ENCODE results near the gene GRID1. TPM values are rescaled to one million over a fixed set of nuclear protein-coding genes. Genes with fewer than 3 reads are reported as not detected.

GRID1 gene
- total RNA-seq, 2 donors from 2014 or later, result 0.27 to 0.85 TPM

DNA sequence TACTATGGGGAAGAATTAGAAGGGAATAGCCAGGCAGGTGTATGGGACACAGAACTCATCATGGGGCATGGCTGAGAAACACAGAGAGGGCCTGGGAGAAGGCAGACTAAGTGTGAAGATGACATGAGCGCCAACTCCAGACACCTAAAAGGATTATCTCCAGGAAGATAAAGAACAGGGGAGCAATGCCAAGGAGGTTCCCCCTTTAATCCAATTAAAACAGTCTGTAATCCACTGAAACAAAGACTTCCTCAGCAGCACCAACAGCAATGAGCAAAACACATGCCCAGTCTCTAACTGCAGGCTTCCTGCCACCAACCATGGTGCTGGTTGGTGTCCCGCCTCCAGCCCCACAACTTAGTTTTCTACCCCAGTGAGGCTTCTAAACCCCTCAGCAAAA lies 108.9 kb downstream of the GRID1 start:
- no peak for ATAC-seq (ENCODE audit: insufficient number of reproducible peaks, low FRiP score, low read depth)
- no peaks in the 10 kb centered on the region for H3K4me1 ChIP-seq (ENCODE audit: control insufficient read depth in 1 of 2, low read depth in 2 of 2)
- no peak overlapping the region for H3K4me3 ChIP-seq
- no peaks in the 10 kb centered on the region for H3K36me3 ChIP-seq
- no peak for DNase-seq (ENCODE audit: low spot score)
- H3K27ac ChIP-seq, result no peak overlapping the region
- no peaks in the 10 kb centered on the region for H3K27me3 ChIP-seq (replicated peaks; ENCODE audit: insufficient read depth)
- TF ChIP-seq, protein P1, sequence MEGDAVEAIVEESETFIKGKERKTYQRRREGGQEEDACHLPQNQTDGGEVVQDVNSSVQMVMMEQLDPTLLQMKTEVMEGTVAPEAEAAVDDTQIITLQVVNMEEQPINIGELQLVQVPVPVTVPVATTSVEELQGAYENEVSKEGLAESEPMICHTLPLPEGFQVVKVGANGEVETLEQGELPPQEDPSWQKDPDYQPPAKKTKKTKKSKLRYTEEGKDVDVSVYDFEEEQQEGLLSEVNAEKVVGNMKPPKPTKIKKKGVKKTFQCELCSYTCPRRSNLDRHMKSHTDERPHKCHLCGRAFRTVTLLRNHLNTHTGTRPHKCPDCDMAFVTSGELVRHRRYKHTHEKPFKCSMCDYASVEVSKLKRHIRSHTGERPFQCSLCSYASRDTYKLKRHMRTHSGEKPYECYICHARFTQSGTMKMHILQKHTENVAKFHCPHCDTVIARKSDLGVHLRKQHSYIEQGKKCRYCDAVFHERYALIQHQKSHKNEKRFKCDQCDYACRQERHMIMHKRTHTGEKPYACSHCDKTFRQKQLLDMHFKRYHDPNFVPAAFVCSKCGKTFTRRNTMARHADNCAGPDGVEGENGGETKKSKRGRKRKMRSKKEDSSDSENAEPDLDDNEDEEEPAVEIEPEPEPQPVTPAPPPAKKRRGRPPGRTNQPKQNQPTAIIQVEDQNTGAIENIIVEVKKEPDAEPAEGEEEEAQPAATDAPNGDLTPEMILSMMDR (IDR thresholded peaks at IDR 0.05), result no peak
- H3K9me3 ChIP-seq, result no peaks in the 10 kb centered on the region

DNA sequence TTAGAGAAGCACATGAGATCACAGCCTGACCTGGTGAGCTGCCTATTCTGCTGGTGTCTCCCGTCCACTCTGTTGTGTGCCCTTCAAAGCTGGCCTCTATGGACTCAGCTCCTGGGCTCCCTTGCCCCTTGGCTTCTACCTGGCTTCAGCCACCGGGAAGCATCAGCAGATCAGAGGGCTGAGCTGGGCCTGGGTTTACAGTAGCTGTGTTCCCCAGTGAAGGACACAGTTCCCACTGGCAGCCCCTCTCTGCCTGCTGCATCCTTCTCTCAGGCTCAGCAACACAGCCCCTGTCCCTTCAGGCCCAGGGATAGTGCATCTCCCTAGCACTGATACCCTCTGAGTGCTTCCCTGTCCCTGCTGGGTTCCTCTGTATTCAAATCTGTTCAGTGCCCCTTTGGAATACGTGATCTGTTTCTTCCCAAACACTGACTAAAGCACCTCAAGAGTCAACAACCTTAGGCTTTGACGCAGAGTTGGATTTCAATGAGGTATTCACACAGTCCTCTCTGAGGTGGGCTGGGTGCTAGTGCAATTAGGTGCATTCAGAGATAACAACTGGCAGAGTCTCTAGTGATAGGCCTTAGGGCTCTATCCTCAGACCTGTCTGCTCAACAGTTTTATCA lies 109.8 kb downstream of the GRID1 start:
- DNase-seq (ENCODE audit: low spot score) (no peak), ATAC-seq (ENCODE audit: insufficient number of reproducible peaks, low FRiP score, low read depth) (no peak)
- TF ChIP-seq, protein P1 (IDR thresholded peaks at IDR 0.05), result no peak
- no peaks in the 10 kb centered on the region for H3K4me1 ChIP-seq (ENCODE audit: control insufficient read depth in 1 of 2, low read depth in 2 of 2)
- H3K9me3 ChIP-seq, result no peaks in the 10 kb centered on the region
- no peak overlapping the region for H3K4me3 ChIP-seq
- H3K27ac ChIP-seq, result no peak overlapping the region
- no peaks in the 10 kb centered on the region for H3K27me3 ChIP-seq (replicated peaks; ENCODE audit: insufficient read depth)
- H3K36me3 ChIP-seq, result no peaks in the 10 kb centered on the region

DNA sequence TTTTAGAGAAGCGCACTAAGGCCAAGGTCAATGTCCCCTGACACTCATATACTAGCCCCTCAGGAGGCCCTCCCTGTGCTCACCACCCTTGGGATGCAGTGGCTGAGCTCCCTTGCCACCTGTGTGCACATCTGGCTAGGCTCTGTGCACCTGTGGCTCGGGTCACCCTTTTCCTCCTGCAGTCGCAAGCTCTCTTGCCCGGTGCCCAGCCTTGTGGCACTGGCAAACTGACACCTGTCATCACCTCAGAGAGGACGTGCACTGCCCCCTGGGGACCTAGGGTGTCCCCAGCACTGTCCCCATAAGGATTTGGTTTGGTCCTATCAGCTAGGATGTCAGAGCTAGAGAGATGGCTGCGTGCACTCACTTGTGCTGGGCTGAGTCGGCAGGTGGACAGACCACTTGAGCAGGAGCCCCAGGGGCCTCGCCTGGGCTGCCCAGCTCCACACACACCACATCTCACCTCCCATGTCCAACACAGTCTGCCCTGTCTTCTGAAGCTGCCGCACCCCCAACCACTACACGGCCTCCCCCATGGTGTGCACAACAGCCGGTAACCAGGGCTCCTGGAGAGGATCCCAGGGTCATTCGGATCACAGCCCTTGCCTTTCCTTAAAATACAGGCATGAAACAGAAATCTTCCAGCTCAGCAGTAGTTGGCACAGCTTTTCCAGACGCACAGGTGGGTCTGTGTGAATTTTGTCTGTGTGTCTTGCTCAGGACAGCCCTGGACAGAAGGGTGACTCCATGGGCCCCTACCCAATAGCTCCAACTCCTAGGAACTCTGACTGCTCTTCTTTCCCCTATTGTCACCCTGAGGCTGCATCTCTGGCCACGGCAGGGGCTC lies 111.0 kb downstream of the GRID1 start:
- TF ChIP-seq, protein P1 (IDR thresholded peaks at IDR 0.05), result no peak
- ATAC-seq (ENCODE audit: insufficient number of reproducible peaks, low FRiP score, low read depth), result no peak
- Histone ChIP-seq H3K36me3 (no peaks in the 10 kb centered on the region), H3K27me3 (replicated peaks; ENCODE audit: insufficient read depth) (no peaks in the 10 kb centered on the region), H3K9me3 (no peaks in the 10 kb centered on the region), H3K4me3 (no peak overlapping the region), H3K27ac (no peak overlapping the region), H3K4me1 (ENCODE audit: control insufficient read depth in 1 of 2, low read depth in 2 of 2) (peaks cover 0 to 2% of the 10 kb centered on the region in 2 donors)
- DNase-seq (ENCODE audit: low spot score), result no peak

DNA sequence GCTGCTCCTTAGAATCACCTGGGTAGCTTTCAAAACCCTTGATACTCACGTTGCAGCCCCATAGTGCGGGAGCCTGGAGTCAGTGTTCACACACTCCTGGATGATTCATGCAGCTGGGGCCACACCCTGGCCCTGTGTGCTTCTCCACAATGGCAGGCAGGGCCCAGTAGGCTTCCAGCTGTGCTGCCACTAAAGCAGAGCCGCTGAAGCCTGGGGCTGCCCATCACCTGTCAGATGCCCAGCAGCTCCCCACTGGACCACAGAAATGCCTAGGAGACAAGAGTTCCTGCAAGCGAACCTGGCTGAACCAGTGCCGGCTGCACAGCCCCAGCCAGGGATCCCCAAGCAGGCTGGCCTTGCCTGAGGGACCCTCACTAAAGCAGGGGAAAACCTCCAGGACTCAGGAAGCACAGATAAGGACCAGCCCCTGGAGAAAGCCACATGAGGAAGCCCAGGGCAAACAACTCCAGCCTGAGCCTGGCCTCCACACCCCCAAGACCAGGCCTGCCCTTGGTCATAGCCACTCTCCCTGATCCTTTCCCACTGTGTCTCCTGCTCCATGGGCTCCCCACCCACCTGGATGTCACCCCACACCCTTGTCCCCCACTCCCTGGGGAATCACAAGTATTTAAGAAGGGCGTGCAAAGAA lies 111.9 kb downstream of the GRID1 start:
- DNase-seq (ENCODE audit: low spot score), result no peak

More for the DNA sequence above, 111.9 kb downstream of the GRID1 start:
- no peak overlapping the region for H3K4me3 ChIP-seq
- no peaks in the 10 kb centered on the region for H3K9me3 ChIP-seq
- no peaks in the 10 kb centered on the region for H3K27me3 ChIP-seq (replicated peaks; ENCODE audit: insufficient read depth)
- no peak overlapping the region for H3K27ac ChIP-seq
- H3K36me3 ChIP-seq, result no peaks in the 10 kb centered on the region
- no peak for ATAC-seq (ENCODE audit: insufficient number of reproducible peaks, low FRiP score, low read depth)
- TF ChIP-seq, protein P1 (IDR thresholded peaks at IDR 0.05), result no peak
- peaks cover 0 to 11% of the 10 kb centered on the region in 2 donors for H3K4me1 ChIP-seq (ENCODE audit: control insufficient read depth in 1 of 2, low read depth in 2 of 2)
